ENCODE measurements around the gene CLPX.

DNA sequence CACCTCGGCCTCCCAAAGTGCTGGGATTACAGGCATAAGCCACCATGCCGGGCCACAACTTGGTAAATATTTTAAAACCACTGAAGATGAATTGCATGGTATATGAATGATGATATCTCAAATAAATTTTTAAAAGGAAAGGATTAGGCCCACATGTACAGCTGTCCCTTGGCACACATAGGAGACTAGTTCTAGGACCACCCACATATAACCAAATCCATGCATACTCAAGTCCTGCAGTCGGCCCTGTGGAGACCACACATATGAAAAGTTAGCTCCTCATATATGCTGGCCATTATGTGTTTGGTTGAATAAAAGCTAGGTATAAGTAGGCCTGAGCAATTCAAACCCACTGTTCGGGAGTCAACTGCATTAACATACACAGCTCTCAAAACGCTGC, 10.6 kb downstream of the CLPX start:
- TF ChIP-seq, protein P1, sequence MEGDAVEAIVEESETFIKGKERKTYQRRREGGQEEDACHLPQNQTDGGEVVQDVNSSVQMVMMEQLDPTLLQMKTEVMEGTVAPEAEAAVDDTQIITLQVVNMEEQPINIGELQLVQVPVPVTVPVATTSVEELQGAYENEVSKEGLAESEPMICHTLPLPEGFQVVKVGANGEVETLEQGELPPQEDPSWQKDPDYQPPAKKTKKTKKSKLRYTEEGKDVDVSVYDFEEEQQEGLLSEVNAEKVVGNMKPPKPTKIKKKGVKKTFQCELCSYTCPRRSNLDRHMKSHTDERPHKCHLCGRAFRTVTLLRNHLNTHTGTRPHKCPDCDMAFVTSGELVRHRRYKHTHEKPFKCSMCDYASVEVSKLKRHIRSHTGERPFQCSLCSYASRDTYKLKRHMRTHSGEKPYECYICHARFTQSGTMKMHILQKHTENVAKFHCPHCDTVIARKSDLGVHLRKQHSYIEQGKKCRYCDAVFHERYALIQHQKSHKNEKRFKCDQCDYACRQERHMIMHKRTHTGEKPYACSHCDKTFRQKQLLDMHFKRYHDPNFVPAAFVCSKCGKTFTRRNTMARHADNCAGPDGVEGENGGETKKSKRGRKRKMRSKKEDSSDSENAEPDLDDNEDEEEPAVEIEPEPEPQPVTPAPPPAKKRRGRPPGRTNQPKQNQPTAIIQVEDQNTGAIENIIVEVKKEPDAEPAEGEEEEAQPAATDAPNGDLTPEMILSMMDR (IDR thresholded peaks at IDR 0.05) = no peak
- TF ChIP-seq POLR2A (IDR thresholded peaks at IDR 0.05) (no peak), POLR2AphosphoS5 (IDR thresholded peaks at IDR 0.05; ENCODE audit: insufficient read depth in 1 of 2, low read depth in 1 of 2) (no peak)
